IPS-15b (cell line): ENCODE measurements around the gene BLACAT1.
A peak's percentile ranks its signal among the peaks of the same experiment; 100 is the strongest.
"Not testable (repeated sequence)": the region's sequence is repeated elsewhere in the genome, so short reads cannot be mapped to it uniquely, and the experiment has no call there.

Source experiments
- H3K27me3 ChIP-seq: one replicate; pipeline ENCODE4 v1.6.1; 2013; ENCODE audit warnings: low read length; ENCODE audit not compliant: control insufficient read depth, insufficient read depth
- H3K36me3 ChIP-seq: one replicate; pipeline ENCODE4 v1.6.1; 2013; ENCODE audit warnings: low read length; ENCODE audit not compliant: control insufficient read depth, insufficient read depth
- H3K4me1 ChIP-seq: one replicate; pipeline ENCODE4 v1.6.1; 2013; ENCODE audit warnings: mild to moderate bottlenecking, low read length; ENCODE audit not compliant: control insufficient read depth, insufficient read depth
- H3K4me3 ChIP-seq: one replicate; pipeline ENCODE4 v1.5.1; 2013; ENCODE audit warnings: low read depth, low read length
- H3K9ac ChIP-seq: one replicate; pipeline ENCODE4 v1.6.1; 2013; ENCODE audit warnings: low read depth, mild to moderate bottlenecking, low read length
- H3K9me3 ChIP-seq: one replicate; pipeline ENCODE4 v1.6.1; 2013; ENCODE audit warnings: mild to moderate bottlenecking, low read length; ENCODE audit not compliant: control insufficient read depth, insufficient read depth

Gene BLACAT1

GRCh38 chr1:205432692-205433091 lies 23.2 kb downstream of the BLACAT1 start:
- not testable (repeated sequence) for H3K36me3 ChIP-seq, H3K9ac ChIP-seq, H3K4me1 ChIP-seq, H3K4me3 ChIP-seq, H3K9me3 ChIP-seq
- H3K27me3 ChIP-seq: peaks cover 38% of the 10 kb centered on the region

GRCh38 chr1:205432116-205432515 lies 23.7 kb downstream of the BLACAT1 start:
- Histone ChIP-seq H3K9ac (no peak overlapping the region), H3K36me3 (no peaks in the 10 kb centered on the region), H3K9me3 (no peaks in the 10 kb centered on the region), H3K27me3 (peaks cover 43% of the 10 kb centered on the region), H3K4me1 (peaks cover 4% of the 10 kb centered on the region), H3K4me3 (no peak overlapping the region)

- H3K36me3 ChIP-seq: no peaks in the 10 kb centered on the region
- H3K9me3 ChIP-seq: no peaks in the 10 kb centered on the region
- H3K4me1 ChIP-seq: peaks cover 4% of the 10 kb centered on the region
- H3K27me3 ChIP-seq: peaks cover 43% of the 10 kb centered on the region
- peak overlapping the region; percentile 71 for H3K4me3 ChIP-seq
- no peak overlapping the region for H3K9ac ChIP-seq
Observed at GRCh38 chr1:205430696-205431305, 25.0 kb downstream of the BLACAT1 start.

GRCh38 chr1:205429762-205430695 lies 25.8 kb downstream of the BLACAT1 start:
- Histone ChIP-seq H3K36me3 (no peaks in the 10 kb centered on the region), H3K4me1 (peaks cover 6% of the 10 kb centered on the region), H3K4me3 (peak overlapping the region; percentile 71), H3K27me3 (peaks cover 39% of the 10 kb centered on the region), H3K9ac (no peak overlapping the region), H3K9me3 (no peaks in the 10 kb centered on the region)

GRCh38 chr1:205424901-205425600 lies 30.8 kb downstream of the BLACAT1 start:
- peaks cover 3% of the 10 kb centered on the region for H3K4me1 ChIP-seq
- no peaks in the 10 kb centered on the region for H3K36me3 ChIP-seq
- H3K27me3 ChIP-seq: peaks cover 37% of the 10 kb centered on the region
- no peak overlapping the region for H3K4me3 ChIP-seq
- H3K9ac ChIP-seq: no peak overlapping the region
- no peaks in the 10 kb centered on the region for H3K9me3 ChIP-seq

GRCh38 chr1:205423814-205424399 lies 31.9 kb downstream of the BLACAT1 start:
- peaks cover 3% of the 10 kb centered on the region for H3K4me1 ChIP-seq
- no peaks in the 10 kb centered on the region for H3K9me3 ChIP-seq
- H3K27me3 ChIP-seq: peaks cover 26% of the 10 kb centered on the region
- no peak overlapping the region for H3K9ac ChIP-seq
- H3K4me3 ChIP-seq: no peak overlapping the region
- H3K36me3 ChIP-seq: no peaks in the 10 kb centered on the region

- peaks cover 3% of the 10 kb centered on the region for H3K4me1 ChIP-seq
- no peaks in the 10 kb centered on the region for H3K9me3 ChIP-seq
- H3K27me3 ChIP-seq: peaks cover 20% of the 10 kb centered on the region
- H3K9ac ChIP-seq: no peak overlapping the region
- H3K36me3 ChIP-seq: no peaks in the 10 kb centered on the region
- no peak overlapping the region for H3K4me3 ChIP-seq
Observed at GRCh38 chr1:205422993-205423642, 32.7 kb downstream of the BLACAT1 start.

- no peaks in the 10 kb centered on the region for H3K36me3 ChIP-seq
- H3K9ac ChIP-seq: no peak within 1 kb of the TSS
- no peak within 1 kb of the TSS for H3K4me3 ChIP-seq
- H3K27me3 ChIP-seq: peaks cover 11% of the 10 kb centered on the region
- peaks cover 3% of the 10 kb centered on the region for H3K4me1 ChIP-seq
- no peaks in the 10 kb centered on the region for H3K9me3 ChIP-seq
Observed at GRCh38 chr1:205421798-205422197, 34.0 kb downstream of the BLACAT1 start, which contains the start of gene LEMD1. Gene LEMD1 (minus strand): TSS chr1:205422056. CDS start chr1:205420536, 1,520 bp downstream.

- no peaks in the 10 kb centered on the region for H3K9me3 ChIP-seq
Observed at GRCh38 chr1:205420938-205421337, 34.9 kb downstream of the BLACAT1 start.

GRCh38 chr1:205417870-205418635 lies 37.8 kb downstream of the BLACAT1 start:
- H3K36me3 ChIP-seq: no peaks in the 10 kb centered on the region
- H3K4me1 ChIP-seq: no peaks in the 10 kb centered on the region
- H3K9ac ChIP-seq: no peak overlapping the region
- no peaks in the 10 kb centered on the region for H3K9me3 ChIP-seq
- no peak overlapping the region for H3K4me3 ChIP-seq
- H3K27me3 ChIP-seq: no peaks in the 10 kb centered on the region

More at GRCh38 chr1:205420938-205421337, 34.9 kb downstream of the BLACAT1 start:
- H3K9ac ChIP-seq: no peak overlapping the region
- H3K27me3 ChIP-seq: peaks cover 6% of the 10 kb centered on the region
- peaks cover 3% of the 10 kb centered on the region for H3K4me1 ChIP-seq
- H3K36me3 ChIP-seq: no peaks in the 10 kb centered on the region
- no peak overlapping the region for H3K4me3 ChIP-seq
